Activated T-cell treated with anti-CD3 and anti-CD28 coated beads, Interleukin-2, amount 50 U/mL, for 48 hours (primary cell): ENCODE measurements around the gene SMOC1.
A peak's percentile ranks its signal among the peaks of the same experiment; 100 is the strongest.

ENCODE experiments used
- DNase-seq, 2 experiments: peaks; one replicate each; pipeline ENCODE4 v3.0.0-alpha.2; 2020

Gene SMOC1

DNA sequence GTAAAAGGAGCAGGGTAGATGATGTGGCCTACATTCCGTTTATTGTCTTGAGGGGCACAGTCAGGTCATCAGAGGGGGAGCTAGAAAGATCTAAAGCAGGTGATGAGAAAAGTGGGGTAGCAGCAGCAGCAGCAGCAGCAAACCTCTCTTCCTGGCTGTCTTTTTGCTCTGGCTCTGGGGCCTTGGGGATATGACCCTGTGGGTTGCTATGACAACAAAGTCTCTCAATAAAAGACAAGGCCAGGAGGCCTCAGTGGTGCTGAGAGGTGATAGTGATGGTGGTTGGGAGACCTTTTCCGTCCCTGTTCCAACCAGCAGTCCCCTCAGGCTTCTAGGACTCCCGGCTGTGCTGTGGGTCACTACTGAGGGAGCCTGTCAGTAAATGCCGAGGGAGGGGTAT, 170.9 kb downstream of the SMOC1 start:
- no peak for DNase-seq

DNA sequence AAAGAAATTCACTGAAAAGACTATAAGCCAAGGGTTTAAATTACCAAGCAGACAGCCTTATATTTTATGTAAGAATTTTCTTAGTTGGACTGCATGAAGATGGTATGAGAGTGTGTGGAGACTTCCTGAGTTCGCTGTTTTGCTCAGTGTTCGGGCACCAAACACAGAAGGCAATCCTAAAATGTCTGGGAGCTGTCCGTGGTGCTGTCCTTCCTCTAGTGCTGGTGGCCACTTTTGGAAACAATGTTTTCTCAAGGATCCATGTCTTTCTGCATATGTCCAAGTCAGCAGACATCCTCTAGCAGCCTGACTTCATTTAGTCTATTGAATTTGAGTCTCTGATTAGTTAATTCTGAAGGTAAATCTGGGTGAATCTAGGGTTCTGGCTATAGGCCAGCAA, 173.8 kb downstream of the SMOC1 start:
- DNase-seq: peak in 1 of 2 experiments; percentile 26

DNA sequence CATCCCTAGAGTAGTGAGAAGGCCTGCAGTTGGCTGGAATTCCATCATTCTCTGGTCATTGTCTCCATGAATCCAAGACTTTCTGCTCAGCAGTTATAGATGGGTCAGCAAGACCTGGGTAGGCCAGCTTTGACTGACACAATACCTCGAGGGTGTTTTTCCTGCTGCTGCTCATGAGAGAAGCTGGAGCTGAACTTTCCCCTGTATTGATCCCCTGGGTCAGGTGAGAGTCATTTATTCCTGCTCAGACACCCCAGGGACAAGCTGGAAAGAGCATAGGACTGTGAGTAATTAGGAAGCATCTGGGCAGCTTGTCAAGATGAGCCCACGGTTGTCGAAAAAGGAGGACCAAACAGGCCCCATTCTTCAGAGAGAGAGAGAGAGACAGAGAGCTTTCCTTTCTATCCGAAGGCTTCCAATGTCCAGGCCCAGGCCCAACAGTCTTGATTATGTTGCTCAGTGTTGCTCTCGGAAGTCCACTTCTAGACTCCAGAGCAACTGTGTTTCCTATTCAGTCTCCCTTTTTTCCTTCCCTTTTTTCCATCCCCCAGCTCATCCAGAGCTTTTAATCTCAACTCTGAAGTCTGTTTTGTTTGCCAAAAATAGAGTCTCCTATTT, 178.4 kb downstream of the SMOC1 start:
- no peak for DNase-seq

DNA sequence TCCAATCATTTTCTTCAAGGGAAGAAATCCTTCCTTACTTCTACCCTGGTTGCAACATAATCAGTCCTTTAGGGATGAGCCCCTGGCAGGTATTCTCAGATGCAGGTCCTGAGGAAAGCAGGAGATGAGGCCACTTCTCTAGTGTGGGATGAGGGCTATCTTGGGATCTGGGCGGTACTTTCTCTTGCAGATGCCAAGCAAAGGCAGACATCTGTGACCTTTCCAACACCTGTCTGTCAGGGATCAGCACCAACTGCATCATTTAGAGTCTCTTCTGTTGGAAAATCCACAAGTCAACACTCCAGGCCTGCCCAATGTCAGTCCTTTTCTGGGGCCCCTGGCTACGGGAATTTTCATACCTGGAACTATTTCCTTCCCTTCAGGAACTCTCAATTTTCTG, 180.3 kb downstream of the SMOC1 start:
- no peak for DNase-seq

DNA sequence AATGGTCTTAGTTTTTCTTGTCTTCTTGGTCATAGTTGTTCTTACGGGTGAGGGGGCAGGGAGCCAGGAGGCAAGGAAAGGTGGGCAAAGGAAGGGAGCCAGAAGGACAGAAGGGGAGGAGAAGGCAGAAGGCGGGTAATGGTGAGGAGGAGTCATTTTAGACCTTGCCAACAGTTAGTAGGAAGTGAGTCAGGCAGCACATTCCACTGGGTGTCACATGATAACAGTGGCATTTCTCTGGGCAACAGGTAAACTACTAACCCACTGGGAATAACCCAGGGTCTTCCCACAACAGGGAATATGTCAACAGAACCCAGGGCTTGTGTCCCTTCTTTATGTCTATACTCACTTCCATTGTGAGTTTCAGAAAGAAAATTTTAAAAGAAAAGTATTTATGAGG, 181.9 kb downstream of the SMOC1 start:
- no peak for DNase-seq

DNA sequence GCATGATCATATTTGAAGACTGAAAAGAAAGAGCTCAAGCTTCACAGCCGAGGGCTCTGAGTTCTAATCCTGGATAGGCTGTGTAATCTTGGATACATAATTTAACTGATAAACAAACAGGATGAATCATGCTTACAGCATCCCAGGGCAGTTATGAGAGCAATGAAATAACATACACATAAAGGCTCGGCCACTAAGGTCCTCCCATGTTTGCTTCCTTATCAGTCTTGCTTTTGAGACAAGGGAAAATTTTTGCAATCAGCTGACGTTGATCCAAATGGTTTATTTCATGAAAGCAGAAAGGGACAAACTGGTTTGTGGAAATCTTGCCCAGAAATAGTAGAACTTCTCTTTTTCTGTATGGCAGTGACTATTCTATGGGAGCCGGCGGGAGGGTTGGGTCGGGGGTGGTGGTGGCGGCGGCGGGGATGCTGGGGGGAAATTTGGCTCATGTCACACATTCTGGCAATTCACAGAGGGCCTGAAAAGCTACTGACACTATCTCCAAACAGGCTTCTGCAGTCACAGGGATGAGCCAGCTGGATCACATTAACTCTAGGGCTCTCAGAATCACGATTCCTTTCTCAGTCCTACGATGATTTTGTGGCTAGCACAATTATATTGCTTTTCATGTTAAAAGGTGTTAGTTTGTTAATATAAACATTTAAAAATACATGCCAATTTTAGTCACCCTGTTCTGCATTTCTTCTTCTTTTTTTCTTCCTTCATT, 185.1 kb downstream of the SMOC1 start:
- no peak for DNase-seq

DNA sequence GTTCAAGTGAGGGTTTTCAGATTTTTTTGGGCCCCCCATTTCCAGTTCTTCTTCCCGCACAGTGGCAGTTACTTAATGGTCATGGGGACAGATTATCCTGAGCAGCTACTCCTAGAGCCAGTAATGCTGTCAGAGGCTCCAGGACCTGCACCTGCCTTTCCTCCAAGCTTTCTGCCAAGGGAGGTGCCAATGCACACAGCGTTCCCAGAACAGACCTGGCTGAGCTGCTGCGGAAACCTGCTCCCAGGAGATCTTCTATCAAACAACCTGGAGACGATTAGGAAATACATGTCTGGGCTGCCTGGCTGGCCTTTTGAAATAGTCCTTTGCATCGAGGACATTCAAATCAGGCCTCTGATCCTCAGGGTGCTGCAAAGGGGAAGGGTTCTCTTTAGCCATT, 188.6 kb downstream of the SMOC1 start:
- DNase-seq: no peak

DNA sequence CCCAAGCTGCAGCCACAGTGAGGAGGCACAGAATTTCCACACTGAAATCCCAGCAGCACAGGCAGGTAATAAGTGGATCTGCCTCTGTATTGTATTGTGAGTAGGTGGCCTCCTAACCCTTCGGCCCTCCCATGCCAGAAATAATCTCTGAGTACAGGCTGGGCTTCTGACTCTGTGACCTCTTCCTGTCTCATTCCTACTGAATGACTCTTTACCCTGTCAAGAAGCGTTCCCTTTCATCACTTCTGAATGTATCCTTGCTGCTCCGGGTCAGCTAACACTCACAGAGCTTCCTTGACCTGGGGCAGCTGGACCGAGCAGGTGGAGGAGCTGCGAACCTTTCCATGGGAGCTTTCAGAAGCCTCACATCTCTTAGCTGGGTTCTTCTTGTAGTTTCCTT, 190.0 kb downstream of the SMOC1 start:
- DNase-seq: no peak

DNA sequence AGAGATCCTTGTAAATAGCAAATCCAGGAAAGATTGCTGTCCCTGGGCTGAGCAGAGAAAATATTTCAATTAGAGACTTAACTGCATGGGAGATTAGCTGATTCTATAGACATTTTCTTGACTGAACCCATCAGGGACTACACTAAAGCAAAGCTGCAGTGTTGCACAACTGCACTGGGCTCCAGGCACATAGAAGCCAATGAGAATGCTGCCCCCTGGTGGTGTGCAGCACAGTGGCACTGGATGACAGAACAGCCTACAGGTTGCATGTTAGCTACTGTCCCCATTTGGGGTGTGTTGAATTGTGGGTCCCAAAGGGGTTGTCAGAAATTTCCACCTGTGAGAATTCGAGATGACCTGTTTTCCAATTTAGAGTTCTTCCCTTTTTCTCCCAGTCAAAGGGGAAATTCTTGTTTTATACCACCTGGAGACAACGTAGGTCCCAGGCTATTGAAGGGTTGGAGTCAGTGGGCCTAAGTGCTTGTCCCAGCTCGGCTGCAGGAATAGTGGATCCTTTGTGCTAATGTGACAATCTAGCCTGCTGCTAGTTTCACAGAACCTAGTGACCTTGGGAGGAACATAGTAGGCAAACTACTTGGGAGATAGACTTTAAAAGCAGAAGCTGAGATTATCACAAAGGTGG, 194.8 kb downstream of the SMOC1 start:
- DNase-seq: peak; percentile 60 to 70

DNA sequence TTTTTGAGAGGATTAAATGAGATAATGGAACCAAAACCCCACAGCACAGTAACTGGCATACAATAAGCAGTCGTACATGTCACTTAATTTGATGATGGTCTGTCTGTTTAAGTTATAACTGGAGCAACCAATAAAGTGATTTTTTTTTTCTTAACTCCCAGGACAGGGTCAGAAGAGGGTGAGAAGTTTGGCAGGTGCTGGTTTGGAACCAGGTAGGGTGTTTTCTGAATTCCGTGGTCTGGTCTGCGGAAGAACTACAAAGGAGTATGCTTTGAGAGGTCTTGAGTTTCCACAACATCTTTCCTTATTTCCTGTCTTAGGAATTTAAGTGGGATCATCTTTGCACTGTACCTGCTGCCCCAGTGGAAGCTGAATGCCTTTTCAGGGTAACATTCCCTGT, 197.8 kb downstream of the SMOC1 start:
- no peak for DNase-seq

DNA sequence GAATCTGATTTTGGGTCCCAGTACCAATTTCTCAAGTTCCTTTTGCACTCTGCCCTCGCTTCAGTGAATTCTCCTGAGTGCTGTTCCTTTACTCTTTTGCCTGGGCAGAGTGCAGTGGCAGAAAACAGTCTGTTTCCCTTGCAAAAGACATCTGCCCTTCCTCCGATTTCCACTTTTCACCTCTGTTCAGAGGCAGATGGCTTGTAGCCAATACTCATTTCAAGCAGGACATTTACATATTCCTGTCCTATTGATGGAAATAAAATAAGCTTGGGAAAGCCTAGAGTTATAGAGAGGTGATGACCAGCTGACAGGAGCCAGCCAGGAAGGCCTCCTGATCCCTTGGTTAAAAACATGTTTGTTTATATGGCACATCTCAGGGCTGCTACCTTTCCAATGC, 198.5 kb downstream of the SMOC1 start:
- no peak for DNase-seq

DNA sequence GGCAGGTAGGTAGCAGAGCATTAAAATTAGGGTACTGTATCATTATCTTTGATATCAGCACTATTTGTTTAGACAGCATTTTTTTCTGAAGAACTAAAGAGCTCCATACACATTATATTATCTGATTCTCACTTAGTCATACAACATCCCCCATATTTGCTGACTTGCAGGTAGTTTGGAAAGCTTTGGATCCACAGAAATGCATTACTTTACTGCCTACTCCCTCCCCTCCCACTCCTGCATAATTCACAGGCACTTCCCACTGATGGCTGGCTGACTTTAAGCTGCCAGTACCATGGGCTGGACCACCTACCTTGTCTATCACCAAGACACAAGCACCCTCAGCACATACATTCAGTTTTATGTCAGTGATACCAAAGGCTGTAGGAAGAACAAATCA, 199.1 kb downstream of the SMOC1 start:
- DNase-seq: no peak

DNA sequence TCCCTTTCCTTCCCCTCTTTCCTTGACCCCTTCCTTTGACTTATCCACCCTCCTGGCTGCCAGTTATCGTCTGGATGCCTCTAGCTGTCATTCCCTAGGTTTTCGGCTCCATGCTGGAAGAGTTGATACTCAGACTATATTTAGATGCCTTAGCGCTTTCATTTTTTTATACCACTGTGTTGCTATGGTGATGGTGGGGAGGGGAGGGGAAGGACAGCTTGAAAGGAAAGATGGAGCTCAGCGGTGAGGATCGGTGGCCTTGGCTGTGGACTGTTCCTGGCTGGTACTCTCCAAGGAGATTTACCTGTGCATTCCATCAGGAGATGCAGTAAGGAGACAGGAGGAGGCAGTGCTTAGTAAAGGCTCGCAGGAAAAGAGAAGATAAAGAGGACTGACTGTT, 200.9 kb downstream of the SMOC1 start:
- DNase-seq: no peak
